HAP-1 (cell line): ENCODE results near the gene ANKRD29.
"Not testable (repeated sequence)": the region's sequence is repeated elsewhere in the genome, so short reads cannot be mapped to it uniquely, and the experiment has no call there.

ENCODE experiments used
- DNase-seq, 2 experiments: peaks; one replicate each; pipeline ENCODE4 v3.0.0-alpha.2; 2016 to 2020; ENCODE audit warnings: low spot score in 2 of 2
- H3K27me3 ChIP-seq: fragments of 250-450 bp; sonication (Bioruptor Pico); 2 replicates; pipeline ENCODE4 v1.5.1; 2020; ENCODE audit warnings: low read depth, mild to moderate bottlenecking, moderate library complexity
- H3K36me3 ChIP-seq: fragments of 250-450 bp; sonication (Bioruptor Pico); replicated peaks from 2 replicates; pipeline ENCODE4 v1.5.1; 2020; ENCODE audit warnings: mild to moderate bottlenecking
- H3K4me1 ChIP-seq: fragments of 250-450 bp; sonication (Bioruptor Pico); 2 replicates; pipeline ENCODE4 v1.5.1; 2020; ENCODE audit warnings: mild to moderate bottlenecking
- H3K4me3 ChIP-seq: fragments of 250-450 bp; sonication (Bioruptor Pico); 2 replicates; pipeline ENCODE4 v1.5.1; 2020; ENCODE audit warnings: mild to moderate bottlenecking, moderate library complexity
- H3K9me3 ChIP-seq: fragments of 250-450 bp; sonication (Bioruptor Pico); 2 replicates; pipeline ENCODE4 v1.5.1; 2020; ENCODE audit warnings: mild to moderate bottlenecking, moderate library complexity
- in situ Hi-C: fragments of 300-500 bp; cut with MboI; formaldehyde crosslinking; loops from 3 replicates; pipeline ENCODE4 v1.14.3; 2020; ENCODE audit warnings: low sequenced_read_pairs, inconsistent platforms, mixed read lengths

ANKRD29 gene

GRCh38 chr18:23646282-23646681 is 16.4 kb downstream of the ANKRD29 start:
- Histone ChIP-seq H3K9me3 (no peaks in the 10 kb centered on the region), H3K27me3 (no peaks in the 10 kb centered on the region), H3K36me3 (no peaks in the 10 kb centered on the region), H3K4me3 (no peak overlapping the region), H3K4me1 (peaks cover 4% of the 10 kb centered on the region; the same call in 1 of the 2 replicates)
- in situ Hi-C loops = no loop called here
- DNase-seq = no peak

DNA sequence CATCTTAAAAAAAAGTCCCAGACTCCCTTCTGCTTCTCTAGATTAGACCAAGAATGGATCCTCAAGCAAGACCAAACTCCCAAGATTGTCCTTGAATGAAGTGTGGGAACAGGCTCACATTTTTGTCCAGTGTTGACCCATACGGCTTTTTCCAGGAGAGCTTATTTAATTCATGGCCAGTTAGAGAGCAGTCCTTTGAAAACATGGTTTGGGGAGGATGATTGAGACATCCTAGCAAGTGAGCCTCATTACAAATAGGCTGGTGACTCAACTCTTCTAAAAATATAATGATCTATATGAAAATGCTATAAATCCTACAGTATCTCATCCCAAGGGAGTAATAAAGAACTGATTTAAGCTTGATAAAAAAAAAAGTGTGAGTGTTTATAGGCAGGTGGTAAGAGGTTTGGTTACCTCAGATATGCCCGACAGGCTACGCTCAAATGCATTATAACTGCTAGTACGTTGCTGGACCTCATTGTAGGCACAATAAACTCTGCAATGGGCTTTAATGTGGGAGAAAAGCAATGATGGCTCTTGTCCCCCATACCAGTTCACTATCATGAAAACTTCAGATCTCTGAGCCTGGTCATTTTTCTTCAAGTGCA is 17.0 kb downstream of the ANKRD29 start:
- in situ Hi-C loops = no loop called here
- no peaks in the 10 kb centered on the region for H3K9me3 ChIP-seq
- no peak overlapping the region for H3K4me3 ChIP-seq
- DNase-seq = no peak
- no peaks in the 10 kb centered on the region for H3K36me3 ChIP-seq
- peaks cover 4% of the 10 kb centered on the region; the same call in 1 of the 2 replicates for H3K4me1 ChIP-seq
- no peaks in the 10 kb centered on the region for H3K27me3 ChIP-seq

DNA sequence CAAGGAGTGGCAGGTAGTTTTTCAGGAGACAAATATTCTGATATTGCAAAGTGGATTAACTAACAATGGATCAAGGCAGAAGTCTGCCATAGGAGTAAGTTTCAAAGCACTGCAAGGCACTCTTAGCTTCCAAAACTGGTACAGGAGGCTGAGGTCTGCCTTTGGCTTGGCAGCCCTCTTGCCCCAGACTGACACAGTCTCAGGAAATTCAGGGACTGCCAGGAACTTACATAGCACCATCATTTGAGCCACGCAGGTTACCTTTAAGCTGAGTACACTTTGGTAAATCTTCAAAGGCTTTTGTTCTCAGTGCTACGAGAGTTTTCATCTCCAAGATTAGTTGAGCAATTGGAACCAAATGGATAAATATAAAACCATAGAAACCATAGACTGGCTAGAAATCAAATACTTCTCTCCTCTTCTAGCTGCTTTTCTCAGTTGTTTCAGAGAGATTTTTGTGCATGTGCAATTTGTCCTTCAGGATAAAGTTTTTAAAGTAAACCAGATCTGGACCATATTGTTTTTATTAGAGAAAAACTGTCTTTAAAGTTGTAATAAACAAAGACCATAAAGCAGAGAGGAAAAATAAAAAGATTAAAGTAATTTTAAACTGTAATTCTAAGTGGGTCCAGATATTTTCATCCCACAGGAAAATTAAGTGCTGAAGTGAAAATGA is 18.8 kb downstream of the ANKRD29 start:
- Histone ChIP-seq H3K27me3 (no peaks in the 10 kb centered on the region), H3K9me3 (no peaks in the 10 kb centered on the region), H3K4me1 (peaks cover 4% of the 10 kb centered on the region; the same call in 1 of the 2 replicates), H3K4me3 (no peak overlapping the region), H3K36me3 (no peaks in the 10 kb centered on the region)
- in situ Hi-C loops = no loop called here
- DNase-seq = no peak

DNA sequence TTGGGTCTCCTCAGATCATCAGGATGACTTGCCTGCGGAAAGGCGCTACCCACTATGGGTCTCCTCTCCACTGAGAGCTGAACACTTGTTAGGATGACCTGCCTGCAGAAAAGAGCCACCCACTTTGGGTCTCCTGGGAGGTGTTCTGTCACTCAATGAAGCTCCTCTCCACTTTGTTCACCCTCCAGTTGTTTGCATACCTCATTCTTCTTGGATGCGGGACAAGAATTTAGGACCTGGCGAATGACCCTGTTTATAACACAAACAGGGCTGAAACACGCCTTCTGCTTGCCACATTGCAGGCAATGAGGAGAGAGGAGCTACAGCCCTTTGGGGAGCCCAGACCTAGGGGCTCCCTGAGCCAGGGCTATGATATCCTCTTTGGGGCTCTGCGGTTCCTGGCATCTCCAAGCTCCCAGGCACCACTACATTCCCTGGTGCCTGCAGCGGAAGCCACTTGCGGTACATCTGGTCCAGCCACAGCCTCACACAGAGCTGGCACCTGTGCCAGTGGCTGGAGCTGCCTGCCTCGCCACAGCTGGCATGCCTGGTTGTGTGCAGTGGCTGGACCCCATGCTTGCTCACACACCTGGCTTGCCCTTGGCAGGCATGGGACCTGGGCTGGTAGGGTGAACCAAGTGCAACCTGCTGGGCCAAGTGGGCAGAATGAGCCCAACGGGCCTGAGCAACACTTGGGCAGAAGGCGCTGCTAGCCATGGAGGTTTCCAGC is 20.6 kb downstream of the ANKRD29 start:
- 0 out of 2 replicates have a peak, but pooled peaks cover 2% of the 10 kb centered on the region for H3K27me3 ChIP-seq
- in situ Hi-C loops = no loop called here
- H3K9me3 ChIP-seq = no peaks in the 10 kb centered on the region
- H3K36me3 ChIP-seq = no peaks in the 10 kb centered on the region
- DNase-seq = no peak
- no peaks in the 10 kb centered on the region for H3K4me1 ChIP-seq
- H3K4me3 ChIP-seq = no peak overlapping the region

GRCh38 chr18:23641143-23641720 is 21.5 kb downstream of the ANKRD29 start:
- in situ Hi-C loops = no loop called here
- no peaks in the 10 kb centered on the region for H3K36me3 ChIP-seq
- H3K4me3 ChIP-seq = no peak overlapping the region
- 0 out of 2 replicates have a peak, but pooled peaks cover 2% of the 10 kb centered on the region for H3K27me3 ChIP-seq
- DNase-seq = no peak
- H3K9me3 ChIP-seq = no peaks in the 10 kb centered on the region
- no peaks in the 10 kb centered on the region for H3K4me1 ChIP-seq

GRCh38 chr18:23640052-23640451 is 22.7 kb downstream of the ANKRD29 start:
- DNase-seq = no peak
- Histone ChIP-seq H3K4me3 (no peak overlapping the region), H3K36me3 (no peaks in the 10 kb centered on the region), H3K9me3 (no peaks in the 10 kb centered on the region), H3K4me1 (no peaks in the 10 kb centered on the region), H3K27me3 (0 out of 2 replicates have a peak, but pooled peaks cover 2% of the 10 kb centered on the region)
- in situ Hi-C loops = no loop called here

GRCh38 chr18:23636433-23636832 is 26.3 kb downstream of the ANKRD29 start:
- H3K27me3 ChIP-seq, in situ Hi-C loops, H3K4me1 ChIP-seq, H3K9me3 ChIP-seq, H3K36me3 ChIP-seq, DNase-seq, H3K4me3 ChIP-seq: not testable (repeated sequence)

DNA sequence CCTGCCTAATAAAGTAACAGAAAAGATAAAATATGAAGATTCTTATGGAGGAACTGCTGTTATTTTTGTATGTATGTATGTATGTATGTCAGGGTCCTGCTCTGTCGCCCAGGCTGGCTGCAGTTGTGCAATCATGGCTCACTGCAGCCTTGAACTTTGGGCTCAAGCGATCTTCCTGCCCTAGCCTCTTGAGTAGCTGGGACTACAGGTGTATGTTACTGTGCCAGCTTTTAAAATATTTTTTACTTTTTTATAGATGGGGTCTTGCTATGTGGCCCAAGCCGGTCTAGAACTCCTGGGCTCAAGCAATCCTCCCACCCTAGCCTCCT is 26.7 kb downstream of the ANKRD29 start:
- H3K9me3 ChIP-seq = no peaks in the 10 kb centered on the region
- 0 out of 2 replicates have a peak, but pooled peaks cover 2% of the 10 kb centered on the region for H3K27me3 ChIP-seq
- H3K4me1 ChIP-seq = no peaks in the 10 kb centered on the region
- no peak for DNase-seq
- no peak overlapping the region for H3K4me3 ChIP-seq
- H3K36me3 ChIP-seq = no peaks in the 10 kb centered on the region
- in situ Hi-C loops = no loop called here

- Histone ChIP-seq H3K4me3 (no peak overlapping the region), H3K4me1 (no peaks in the 10 kb centered on the region), H3K36me3 (no peaks in the 10 kb centered on the region), H3K9me3 (no peaks in the 10 kb centered on the region), H3K27me3 (0 out of 2 replicates have a peak, but pooled peaks cover 2% of the 10 kb centered on the region)
- in situ Hi-C loops = no loop called here
- no peak for DNase-seq
Measured at GRCh38 chr18:23635283-23636070, 27.2 kb downstream of the ANKRD29 start.

DNA sequence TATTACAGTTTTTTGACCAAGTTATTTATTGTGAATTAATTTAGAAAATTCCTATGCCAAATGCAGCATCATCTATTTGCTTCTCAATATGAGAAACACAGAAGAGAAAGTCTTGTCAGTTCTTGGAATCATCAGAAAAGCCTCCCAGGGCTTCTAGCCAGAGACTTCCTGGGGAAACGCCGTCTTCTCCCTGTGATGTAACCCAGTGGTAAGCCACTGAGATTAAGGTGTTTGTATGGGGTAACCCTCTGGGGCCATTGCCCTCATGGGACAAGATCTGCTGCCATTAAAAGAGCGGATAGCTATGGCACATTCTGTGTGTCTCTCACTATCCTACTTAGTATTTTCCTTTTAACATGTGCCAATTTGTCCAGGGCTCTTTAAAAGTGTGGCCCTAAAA is 28.0 kb downstream of the ANKRD29 start:
- in situ Hi-C loops = no loop called here
- Histone ChIP-seq H3K4me1 (no peaks in the 10 kb centered on the region), H3K9me3 (no peaks in the 10 kb centered on the region), H3K4me3 (no peak overlapping the region), H3K27me3 (0 out of 2 replicates have a peak, but pooled peaks cover 2% of the 10 kb centered on the region), H3K36me3 (no peaks in the 10 kb centered on the region)
- DNase-seq = no peak

GRCh38 chr18:23632615-23633014 is 30.1 kb downstream of the ANKRD29 start:
- Histone ChIP-seq H3K4me3 (no peak overlapping the region), H3K36me3 (no peaks in the 10 kb centered on the region), H3K4me1 (no peaks in the 10 kb centered on the region), H3K27me3 (no peaks in the 10 kb centered on the region), H3K9me3 (no peaks in the 10 kb centered on the region)
- no peak for DNase-seq
- in situ Hi-C loops = no loop called here

GRCh38 chr18:23631746-23632145 is 31.0 kb downstream of the ANKRD29 start:
- no peaks in the 10 kb centered on the region for H3K9me3 ChIP-seq
- no peak for DNase-seq
- H3K4me3 ChIP-seq = no peak overlapping the region
- no peaks in the 10 kb centered on the region for H3K4me1 ChIP-seq
- no peaks in the 10 kb centered on the region for H3K27me3 ChIP-seq
- in situ Hi-C loops = no loop called here
- no peaks in the 10 kb centered on the region for H3K36me3 ChIP-seq

- no peaks in the 10 kb centered on the region for H3K27me3 ChIP-seq
- no peaks in the 10 kb centered on the region for H3K4me1 ChIP-seq
- H3K36me3 ChIP-seq = no peaks in the 10 kb centered on the region
- DNase-seq = no peak
- H3K9me3 ChIP-seq = no peaks in the 10 kb centered on the region
- in situ Hi-C loops = no loop called here
- H3K4me3 ChIP-seq = no peak overlapping the region
Measured at GRCh38 chr18:23631312-23631711, 31.4 kb downstream of the ANKRD29 start.
